Stimulated activated CD4-positive, alpha-beta T cell treated with anti-CD3 and anti-CD28 coated beads, Interleukin-15, amount 100 ng/mL, for 1 hour (primary cell): ENCODE results near the gene NANS.
"Not testable (repeated sequence)": the region's sequence is repeated elsewhere in the genome, so short reads cannot be mapped to it uniquely, and the experiment has no call there.

Source experiments
- DNase-seq, 2 donors: peaks; one replicate each; pipeline ENCODE4 v3.0.0-alpha.2; 2020; ENCODE audit warnings: low read depth in 1 of 2, low spot score in 1 of 2

Gene NANS

DNA sequence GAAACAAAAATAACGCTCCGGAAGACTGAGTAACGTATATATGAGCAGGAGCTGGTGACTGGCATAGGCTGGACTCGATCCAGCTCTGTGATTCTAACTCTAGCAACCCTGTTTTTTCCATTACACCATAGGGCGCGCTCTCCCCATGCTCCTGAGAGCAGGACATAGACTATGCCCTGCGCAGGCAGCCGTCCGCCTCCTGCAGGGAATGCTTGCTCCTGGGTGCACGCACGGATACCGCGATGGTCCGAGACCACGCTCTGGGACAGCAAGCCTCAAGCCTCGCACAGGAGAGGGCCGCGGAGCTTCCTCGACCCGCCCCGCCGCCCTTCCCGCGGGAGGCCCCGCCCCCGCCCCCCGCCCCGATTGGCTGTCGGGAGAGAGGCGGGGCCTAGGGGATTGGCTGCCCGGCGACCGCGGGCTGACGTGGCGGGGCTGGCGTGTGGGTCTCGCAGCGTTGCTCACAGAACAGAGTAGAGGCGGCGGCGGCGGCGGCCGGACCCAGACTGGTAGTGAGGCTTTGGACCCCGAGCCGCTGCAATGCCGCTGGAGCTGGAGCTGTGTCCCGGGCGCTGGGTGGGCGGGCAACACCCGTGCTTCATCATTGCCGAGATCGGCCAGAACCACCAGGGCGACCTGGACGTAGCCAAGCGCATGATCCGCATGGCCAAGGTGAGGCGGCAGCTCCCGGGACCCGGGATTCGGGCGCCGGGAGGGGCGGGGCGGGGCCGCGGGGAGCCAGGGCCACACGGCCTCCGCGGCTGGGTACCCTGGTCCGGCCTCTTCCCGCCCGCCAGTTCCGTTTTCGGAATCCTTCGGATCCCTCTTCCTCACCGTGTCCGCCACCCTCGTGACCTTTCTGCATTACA is at the start of gene NANS:
NANS (plus strand) TSS at position 464 of the 869 bp plus-strand sequence; CDS start at position 541, 77 bp downstream.
- peak; percentile 82 to 84 for DNase-seq

DNA sequence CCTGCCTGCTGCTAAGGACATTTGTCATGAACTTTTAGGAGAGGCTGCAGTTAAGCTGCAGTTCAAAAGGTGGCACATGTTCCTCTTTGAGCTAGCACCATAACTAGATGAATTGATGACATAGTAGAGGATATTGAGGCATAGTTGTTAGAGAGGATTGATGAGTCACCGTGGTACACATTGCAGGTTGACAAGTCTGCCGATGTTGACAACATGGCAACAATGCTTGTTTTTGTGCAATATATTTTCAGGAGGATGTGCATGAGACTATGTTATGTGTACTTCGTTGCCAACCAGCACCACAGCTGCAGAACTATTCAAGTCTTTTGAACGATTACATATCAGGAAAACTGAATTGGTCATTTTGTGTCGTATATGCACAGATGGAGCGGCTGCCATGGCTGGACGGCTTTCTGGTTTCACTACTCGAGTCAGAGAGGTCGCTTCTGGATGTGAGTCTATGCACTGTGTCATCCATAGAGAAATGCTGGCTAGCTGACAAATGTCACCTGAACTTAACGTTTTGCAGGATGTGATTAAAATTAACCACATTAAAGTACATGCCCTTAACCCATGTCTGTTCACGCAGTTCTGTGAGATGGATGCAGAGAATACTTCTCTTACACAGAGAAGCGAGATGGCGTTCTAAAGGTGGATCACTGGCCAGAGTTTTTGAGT is 49.1 kb upstream of the NANS start:
- no peak for DNase-seq

DNA sequence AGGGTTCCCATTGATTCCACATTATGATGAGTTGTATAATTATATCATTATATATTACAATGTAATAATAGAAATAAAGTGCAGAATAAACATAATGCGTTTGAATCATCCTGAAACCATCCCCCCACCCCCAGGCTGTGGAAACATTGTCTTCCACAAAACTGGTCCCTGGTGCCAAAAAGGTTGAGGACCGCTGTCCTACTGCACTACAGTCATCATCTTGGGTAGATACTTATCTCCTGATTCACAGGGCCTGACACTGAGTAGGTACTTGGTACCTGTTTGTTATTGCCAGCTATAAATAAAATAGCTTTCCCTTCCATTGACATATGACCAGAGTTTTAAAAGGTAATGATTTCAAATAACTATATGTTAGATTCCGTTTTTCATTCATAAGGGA is 47.8 kb upstream of the NANS start:
- DNase-seq, result no peak

- no peak for DNase-seq
These were observed 47.1 kb upstream of the NANS start for GRCh38 chr9:98009437-98009836.

DNA sequence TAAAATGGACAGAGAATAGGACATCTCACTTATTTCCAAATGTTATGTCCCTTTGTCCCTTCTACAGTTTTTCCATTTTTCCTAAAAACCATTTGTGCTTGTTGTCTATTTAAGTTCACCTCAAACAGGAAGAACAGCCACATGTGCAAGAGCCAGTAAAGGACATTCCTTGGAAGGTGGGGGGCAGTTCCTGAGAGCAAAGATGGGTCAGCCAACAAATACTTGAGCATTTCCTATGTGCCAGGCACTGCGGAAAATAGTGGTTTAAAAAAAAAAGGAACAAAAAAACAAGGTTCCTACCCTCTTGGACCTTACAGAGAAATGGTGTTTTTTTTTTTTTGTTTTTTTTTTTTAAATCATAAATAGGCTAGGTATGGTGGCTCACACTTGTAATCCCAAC is 46.6 kb upstream of the NANS start:
- no peak for DNase-seq

DNA sequence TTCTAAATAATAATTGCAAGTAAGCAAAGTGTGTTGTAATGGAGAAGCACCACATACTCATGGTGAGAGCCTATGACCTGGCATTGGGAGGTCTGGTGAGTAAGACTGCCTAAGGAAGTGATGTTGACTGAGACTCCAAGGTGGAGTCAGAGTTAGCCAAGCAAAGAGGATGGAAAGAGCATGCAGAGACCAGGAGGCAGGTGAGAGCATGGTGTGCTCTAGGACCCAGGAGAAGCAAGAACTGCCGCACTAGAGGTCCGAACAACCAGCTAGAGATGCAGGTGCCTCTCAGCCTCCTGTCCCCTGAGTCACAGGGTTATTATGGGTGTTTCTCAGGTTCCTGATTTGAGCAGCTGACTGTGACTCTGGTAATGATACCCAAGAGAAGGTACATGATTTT is 46.1 kb upstream of the NANS start:
- DNase-seq, result no peak

DNA sequence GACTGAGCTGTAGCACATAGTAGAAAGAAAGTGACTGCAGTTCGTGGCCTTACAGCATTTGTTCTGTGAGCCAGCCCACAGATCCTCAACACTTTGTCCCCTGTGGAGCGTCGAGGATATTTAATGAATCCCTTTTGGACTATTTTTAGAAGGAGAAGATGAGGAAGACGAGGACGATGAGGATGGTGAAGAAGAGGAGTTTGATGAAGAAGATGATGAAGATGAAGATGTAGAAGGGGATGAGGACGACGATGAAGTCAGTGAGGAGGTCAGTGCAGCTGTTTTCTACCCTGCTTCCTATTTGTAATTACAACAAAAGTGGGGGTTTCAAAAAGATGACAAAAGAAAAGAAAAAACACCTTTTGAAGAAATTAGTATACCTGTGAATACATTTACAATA is 45.4 kb upstream of the NANS start:
- DNase-seq, result no peak

GRCh38 chr9:98016137-98016680 is 40.3 kb upstream of the NANS start:
- DNase-seq, result no peak

DNA sequence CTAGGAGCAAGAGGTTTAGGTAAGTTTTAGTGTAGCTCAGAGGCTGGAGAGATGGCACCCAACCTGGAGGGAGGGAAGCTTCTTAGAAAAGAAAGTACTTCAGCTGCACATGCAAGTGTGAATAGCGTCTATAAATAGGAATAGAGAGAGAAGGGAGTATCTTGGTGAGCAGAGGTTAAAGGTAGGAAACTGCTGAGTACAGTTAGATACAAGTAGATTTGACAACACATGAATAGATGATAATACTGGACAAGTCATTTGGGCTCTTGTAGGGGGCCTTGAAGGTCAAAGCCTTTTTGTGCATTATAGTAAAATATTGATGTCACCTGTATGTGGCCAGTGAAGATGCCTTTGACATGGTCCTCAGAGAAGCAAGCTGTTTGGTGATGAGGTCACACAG is 39.2 kb upstream of the NANS start:
- no peak for DNase-seq

DNA sequence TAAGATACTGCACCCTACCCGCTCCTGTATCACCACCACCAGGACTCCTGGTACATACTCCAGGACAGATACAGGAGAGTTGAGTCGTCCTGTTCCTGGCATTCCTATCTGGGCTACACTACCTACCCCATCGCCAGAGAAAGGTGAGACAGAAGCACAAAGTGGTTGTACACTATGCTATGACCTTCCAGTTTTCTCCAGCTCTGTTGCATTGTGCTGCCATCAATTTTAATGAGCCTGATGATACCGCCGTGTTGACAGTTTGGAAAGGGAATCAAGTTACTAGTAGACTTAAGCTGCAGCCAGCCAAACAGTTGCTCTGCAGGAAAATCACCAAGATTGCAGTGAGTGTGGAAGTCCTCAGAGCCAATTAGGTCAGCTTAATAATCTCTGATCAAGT is 38.2 kb upstream of the NANS start:
- no peak for DNase-seq

GRCh38 chr9:98019098-98019497 is 37.4 kb upstream of the NANS start:
- no peak for DNase-seq

DNA sequence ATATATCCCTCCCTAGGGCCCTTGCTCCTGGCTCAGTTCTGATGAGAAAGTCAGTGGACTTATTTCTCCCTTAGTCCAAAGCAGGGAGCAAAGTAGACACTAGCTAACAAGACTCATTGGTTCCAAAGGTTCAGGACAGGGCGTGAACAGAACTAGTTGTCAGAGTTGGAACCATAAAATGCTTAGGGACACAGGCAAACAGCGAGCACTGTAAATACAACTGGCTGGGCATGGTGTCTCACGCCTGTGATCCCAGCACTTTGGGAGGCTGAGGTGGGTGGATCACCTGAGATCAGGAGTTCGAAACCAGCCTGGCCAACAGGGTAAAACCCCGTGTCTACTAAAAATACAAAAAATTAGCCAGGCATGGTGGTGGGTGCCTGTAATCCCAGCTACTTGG is 36.7 kb upstream of the NANS start:
- not testable (repeated sequence) for DNase-seq

DNA sequence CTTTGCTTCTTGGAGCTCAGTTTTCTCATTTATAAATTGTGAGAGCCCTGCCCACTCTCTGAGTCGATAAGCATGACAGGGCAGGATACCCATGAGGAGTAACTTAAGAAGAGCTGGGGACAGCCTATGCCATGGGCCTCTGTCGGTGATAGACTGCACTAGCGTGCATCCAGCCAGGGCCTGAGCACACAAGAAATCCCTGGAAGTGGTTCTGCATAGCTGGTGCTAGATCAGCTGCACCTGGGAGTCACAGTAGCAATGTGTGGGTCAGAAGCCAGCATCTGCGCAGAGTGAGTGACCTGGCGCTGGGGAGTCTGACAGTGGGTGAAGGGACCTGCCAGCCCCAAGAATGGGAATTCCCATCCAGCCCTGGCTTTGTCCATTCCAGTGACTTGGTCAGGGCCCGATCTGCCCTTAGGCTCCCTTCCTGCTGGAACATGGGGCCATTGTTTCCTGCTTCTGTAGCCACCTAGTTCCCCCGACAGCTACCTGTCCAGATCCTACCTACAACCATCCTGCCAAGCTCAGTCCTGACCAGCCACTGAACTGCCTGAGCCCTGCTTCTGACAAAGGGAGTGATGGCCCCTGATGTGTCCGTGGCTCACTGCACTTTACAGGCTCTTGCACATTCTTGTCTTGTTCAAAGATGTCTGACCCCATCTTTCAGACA is 35.9 kb upstream of the NANS start:
- DNase-seq, result no peak

DNA sequence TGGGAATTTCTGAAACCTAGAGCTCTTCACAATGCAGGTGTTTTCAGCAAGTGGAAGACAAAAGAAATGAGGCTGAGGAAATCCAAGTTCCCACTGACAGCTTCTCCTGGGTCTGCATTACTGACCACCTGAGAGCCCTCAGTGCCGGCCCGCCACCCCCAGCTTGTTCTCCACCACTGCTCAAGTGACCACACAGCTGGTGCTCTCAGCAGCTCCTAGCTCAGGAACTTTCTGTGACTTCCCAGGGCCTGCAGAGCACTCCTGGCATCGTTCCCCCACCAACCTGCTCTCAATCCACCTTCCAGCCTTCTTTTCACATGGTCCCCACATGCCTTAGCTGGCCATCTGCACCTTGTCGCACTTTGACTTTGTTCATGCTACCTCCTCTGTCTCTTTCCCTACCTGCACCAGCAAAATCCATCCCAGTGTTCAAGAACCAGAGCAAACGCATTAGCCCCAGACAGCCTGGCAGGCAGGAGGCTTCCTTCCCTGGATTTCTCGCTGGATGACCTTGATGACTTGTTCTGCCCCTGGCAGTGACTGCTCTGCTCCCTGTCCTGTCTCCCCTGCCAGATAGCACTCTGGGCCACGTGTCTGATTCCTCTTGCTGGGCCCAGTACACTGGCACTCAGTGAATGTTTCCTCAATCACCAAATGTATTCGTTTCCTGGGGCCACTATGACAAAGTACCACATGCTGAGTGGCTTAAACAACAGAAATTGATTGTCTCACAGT is 35.1 kb upstream of the NANS start:
- no peak for DNase-seq

GRCh38 chr9:98022447-98022846 is 34.1 kb upstream of the NANS start:
- DNase-seq, result no peak

DNA sequence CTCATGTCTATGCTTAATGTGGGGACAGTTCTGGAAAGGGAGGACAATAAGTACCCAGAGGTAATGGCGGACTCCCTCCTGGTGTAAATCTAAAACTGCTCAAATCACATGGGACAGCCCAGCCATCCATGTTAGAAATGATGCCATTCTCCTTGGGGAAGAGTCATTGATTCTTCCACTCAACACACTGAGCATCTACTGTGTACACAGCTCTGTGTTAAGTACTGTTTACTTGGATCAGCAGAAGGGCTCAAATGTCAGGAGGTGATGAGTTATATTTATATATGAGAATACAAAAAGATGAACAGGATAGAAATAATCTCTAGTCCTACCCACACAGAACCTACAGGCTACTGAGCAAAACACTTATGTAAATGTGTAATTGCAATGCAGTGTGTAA is 31.8 kb upstream of the NANS start:
- DNase-seq, result no peak

DNA sequence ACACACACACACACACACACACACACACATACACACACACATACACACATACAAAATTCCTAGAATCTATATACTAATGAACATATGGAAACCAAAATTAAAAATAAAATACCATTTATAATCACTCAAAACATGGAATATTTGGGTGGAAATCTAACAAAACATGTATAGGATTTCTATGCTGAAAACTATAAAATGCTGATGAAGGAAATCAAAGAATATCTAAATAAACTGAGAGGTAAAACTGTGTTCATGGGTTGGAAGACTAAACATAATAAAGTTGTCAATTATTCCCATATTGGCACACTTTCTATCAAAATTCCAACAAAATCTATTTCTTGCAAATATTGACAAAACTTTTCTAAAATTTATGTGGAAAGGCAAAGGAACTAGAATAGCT is 25.4 kb upstream of the NANS start:
- no peak for DNase-seq

DNA sequence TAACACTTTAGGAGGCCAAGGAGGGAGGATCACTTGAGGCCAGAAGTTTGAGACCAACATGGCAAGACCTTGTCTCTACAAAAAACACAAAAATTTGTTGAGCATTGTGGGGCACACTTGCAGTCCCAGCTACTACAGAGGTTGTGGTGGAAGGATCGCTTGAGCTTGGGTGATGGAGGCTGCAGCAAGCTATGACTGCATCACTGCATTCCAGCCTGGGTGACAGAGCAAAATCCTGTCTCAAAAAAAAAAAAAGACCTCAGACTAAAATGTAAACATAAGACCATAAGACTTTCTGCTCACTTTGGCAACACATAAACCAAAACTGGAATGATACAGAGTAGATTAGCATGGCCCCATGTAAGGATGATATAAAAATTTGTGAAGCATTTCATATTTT is 24.6 kb upstream of the NANS start:
- no peak for DNase-seq

GRCh38 chr9:98034593-98035546 is 21.7 kb upstream of the NANS start:
- DNase-seq, result peak; percentile 75 to 76

GRCh38 chr9:98037357-98037756 is 19.2 kb upstream of the NANS start:
- DNase-seq, result no peak
